Measurements from ENCODE around the gene GEMIN4. TPM values are rescaled to one million over a fixed set of nuclear protein-coding genes. Genes with fewer than 3 reads are reported as not detected.
"Not testable (repeated sequence)": the region's sequence is repeated elsewhere in the genome, so short reads cannot be mapped to it uniquely, and the experiment has no call there.

The GEMIN4 gene
- total and polyA plus RNA-seq, 2 experiments from 2014 or later, result 14.1 to 45.0 TPM

GRCh38 chr17:755319-755961, 3.4 kb upstream of the GEMIN4 start:
- not testable (repeated sequence) for H3K27me3 ChIP-seq (ENCODE audit: insufficient read depth); DNase-seq (ENCODE audit: low spot score); H3F3A ChIP-seq (replicated peaks; ENCODE audit: low read depth); H3K9me2 ChIP-seq (ENCODE audit: insufficient read depth); H4K20me1 ChIP-seq (replicated peaks; ENCODE audit: insufficient read depth); H3K4me3 Mint-ChIP-seq; H3K4me3 ChIP-seq; ATAC-seq; H3K36me3 ChIP-seq (ENCODE audit: insufficient read depth); H2AFZ ChIP-seq; H3K4me1 ChIP-seq (ENCODE audit: insufficient read depth); H3K4me2 ChIP-seq
- Mint-ChIP-seq H3K27ac (peak overlapping the region; percentile 86), H3K9me3 (peaks cover 17% of the 10 kb centered on the region), H3K4me1 (peaks cover 21% of the 10 kb centered on the region), H3K27me3 (ENCODE audit: insufficient read depth, low read depth, poor library complexity) (peaks cover 26% of the 10 kb centered on the region), H3K36me3 (ENCODE audit: low read depth) (peaks cover 61% of the 10 kb centered on the region)
- 0 out of 2 replicates have a peak, but pooled peaks have one; percentile 13 for TF ChIP-seq POLR2AphosphoS5 (IDR thresholded peaks at IDR 0.05; ENCODE audit: low read depth)
- peaks cover 13% of the 10 kb centered on the region for H3K79me2 ChIP-seq (replicated peaks; ENCODE audit: insufficient read depth)
- H3K27ac ChIP-seq (ENCODE audit: low read depth), result peak overlapping the region; percentile 83

DNA sequence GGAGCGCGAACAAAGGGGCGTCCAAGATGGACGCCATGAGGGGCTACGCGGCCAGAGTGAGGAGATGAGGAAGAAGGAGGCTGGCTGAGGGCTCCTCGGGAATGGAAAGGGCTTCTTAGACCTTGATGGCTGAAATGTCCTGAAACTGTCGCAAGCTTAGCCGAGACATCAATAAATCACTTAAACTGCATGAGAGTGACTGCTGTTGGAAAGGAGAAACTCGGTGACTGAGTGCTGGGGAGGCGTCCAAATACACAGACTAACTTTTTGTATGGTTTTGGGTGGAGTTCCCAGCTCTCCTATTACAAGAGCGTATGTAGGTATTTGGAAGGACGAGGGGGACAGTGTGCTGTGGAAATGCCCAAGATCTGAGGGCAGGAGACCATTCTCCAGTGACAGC, 1.4 kb upstream of the GEMIN4 start:
- H3F3A ChIP-seq (replicated peaks; ENCODE audit: low read depth), result 0 out of 2 replicates have a peak, but pooled peaks cover 4% of the 10 kb centered on the region
- H3K4me1 ChIP-seq (ENCODE audit: insufficient read depth), result peaks cover 6% of the 10 kb centered on the region; the same call in 1 of the 2 replicates
- peaks cover 3% of the 10 kb centered on the region; the same call in 1 of the 2 replicates for H3K9me2 ChIP-seq (ENCODE audit: insufficient read depth)
- H3K79me2 ChIP-seq (replicated peaks; ENCODE audit: insufficient read depth), result peaks cover 23% of the 10 kb centered on the region
- Mint-ChIP-seq H3K36me3 (ENCODE audit: low read depth) (peaks cover 64% of the 10 kb centered on the region), H3K9me3 (peaks cover 34% of the 10 kb centered on the region), H3K27ac (no peak overlapping the region), H3K27me3 (ENCODE audit: insufficient read depth, low read depth, poor library complexity) (peaks cover 26% of the 10 kb centered on the region), H3K4me3 (peak overlapping the region; percentile 50), H3K4me1 (peaks cover 23% of the 10 kb centered on the region)
- H4K20me1 ChIP-seq (replicated peaks; ENCODE audit: insufficient read depth), result peaks cover 3% of the 10 kb centered on the region; the same call in 1 of the 2 replicates
- H3K27me3 ChIP-seq (ENCODE audit: insufficient read depth), result no peaks in the 10 kb centered on the region
- no peak overlapping the region for H3K4me3 ChIP-seq
- ATAC-seq (no peak), DNase-seq (ENCODE audit: low spot score) (no peak)
- no peak overlapping the region for H2AFZ ChIP-seq
- no peak overlapping the region for H3K4me2 ChIP-seq
- 0 out of 2 replicates have a peak, but pooled peaks cover 6% of the 10 kb centered on the region for H3K36me3 ChIP-seq (ENCODE audit: insufficient read depth)
- no peak overlapping the region for H3K27ac ChIP-seq (ENCODE audit: low read depth)
- TF ChIP-seq REST (IDR thresholded peaks at IDR 0.05; ENCODE audit: unreplicated experiment) (no peak), POLR2AphosphoS5 (IDR thresholded peaks at IDR 0.05; ENCODE audit: low read depth) (no peak), ZNF331 (CRISPR knock-in tag; IDR thresholded peaks at IDR 0.05; ENCODE audit: low read depth) (no peak), ETS1 (IDR thresholded peaks at IDR 0.05) (no peak), JUNB (IDR thresholded peaks at IDR 0.05; ENCODE audit: unreplicated experiment) (no peak), NANOG (IDR thresholded peaks at IDR 0.05; ENCODE audit: borderline replicate concordance) (no peak), CTCF (conservative IDR thresholded peaks at IDR 0.05; ENCODE audit: low read depth in 2 of 2) (no peak)
- TF ChIP-seq, protein P1, sequence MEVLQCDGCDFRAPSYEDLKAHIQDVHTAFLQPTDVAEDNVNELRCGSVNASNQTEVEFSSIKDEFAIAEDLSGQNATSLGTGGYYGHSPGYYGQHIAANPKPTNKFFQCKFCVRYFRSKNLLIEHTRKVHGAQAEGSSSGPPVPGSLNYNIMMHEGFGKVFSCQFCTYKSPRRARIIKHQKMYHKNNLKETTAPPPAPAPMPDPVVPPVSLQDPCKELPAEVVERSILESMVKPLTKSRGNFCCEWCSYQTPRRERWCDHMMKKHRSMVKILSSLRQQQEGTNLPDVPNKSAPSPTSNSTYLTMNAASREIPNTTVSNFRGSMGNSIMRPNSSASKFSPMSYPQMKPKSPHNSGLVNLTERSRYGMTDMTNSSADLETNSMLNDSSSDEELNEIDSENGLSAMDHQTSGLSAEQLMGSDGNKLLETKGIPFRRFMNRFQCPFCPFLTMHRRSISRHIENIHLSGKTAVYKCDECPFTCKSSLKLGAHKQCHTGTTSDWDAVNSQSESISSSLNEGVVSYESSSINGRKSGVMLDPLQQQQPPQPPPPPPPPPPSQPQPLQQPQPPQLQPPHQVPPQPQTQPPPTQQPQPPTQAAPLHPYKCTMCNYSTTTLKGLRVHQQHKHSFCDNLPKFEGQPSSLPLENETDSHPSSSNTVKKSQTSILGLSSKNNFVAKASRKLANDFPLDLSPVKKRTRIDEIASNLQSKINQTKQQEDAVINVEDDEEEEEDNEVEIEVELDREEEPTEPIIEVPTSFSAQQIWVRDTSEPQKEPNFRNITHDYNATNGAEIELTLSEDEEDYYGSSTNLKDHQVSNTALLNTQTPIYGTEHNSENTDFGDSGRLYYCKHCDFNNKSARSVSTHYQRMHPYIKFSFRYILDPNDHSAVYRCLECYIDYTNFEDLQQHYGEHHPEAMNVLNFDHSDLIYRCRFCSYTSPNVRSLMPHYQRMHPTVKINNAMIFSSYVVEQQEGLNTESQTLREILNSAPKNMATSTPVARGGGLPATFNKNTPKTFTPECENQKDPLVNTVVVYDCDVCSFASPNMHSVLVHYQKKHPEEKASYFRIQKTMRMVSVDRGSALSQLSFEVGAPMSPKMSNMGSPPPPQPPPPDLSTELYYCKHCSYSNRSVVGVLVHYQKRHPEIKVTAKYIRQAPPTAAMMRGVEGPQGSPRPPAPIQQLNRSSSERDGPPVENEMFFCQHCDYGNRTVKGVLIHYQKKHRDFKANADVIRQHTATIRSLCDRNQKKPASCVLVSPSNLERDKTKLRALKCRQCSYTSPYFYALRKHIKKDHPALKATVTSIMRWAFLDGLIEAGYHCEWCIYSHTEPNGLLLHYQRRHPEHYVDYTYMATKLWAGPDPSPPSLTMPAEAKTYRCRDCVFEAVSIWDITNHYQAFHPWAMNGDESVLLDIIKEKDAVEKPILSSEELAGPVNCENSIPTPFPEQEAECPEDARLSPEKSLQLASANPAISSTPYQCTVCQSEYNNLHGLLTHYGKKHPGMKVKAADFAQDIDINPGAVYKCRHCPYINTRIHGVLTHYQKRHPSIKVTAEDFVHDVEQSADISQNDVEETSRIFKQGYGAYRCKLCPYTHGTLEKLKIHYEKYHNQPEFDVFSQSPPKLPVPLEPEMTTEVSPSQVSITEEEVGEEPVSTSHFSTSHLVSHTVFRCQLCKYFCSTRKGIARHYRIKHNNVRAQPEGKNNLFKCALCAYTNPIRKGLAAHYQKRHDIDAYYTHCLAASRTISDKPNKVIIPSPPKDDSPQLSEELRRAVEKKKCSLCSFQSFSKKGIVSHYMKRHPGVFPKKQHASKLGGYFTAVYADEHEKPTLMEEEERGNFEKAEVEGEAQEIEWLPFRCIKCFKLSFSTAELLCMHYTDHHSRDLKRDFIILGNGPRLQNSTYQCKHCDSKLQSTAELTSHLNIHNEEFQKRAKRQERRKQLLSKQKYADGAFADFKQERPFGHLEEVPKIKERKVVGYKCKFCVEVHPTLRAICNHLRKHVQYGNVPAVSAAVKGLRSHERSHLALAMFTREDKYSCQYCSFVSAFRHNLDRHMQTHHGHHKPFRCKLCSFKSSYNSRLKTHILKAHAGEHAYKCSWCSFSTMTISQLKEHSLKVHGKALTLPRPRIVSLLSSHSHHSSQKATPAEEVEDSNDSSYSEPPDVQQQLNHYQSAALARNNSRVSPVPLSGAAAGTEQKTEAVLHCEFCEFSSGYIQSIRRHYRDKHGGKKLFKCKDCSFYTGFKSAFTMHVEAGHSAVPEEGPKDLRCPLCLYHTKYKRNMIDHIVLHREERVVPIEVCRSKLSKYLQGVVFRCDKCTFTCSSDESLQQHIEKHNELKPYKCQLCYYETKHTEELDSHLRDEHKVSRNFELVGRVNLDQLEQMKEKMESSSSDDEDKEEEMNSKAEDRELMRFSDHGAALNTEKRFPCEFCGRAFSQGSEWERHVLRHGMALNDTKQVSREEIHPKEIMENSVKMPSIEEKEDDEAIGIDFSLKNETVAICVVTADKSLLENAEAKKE (CRISPR knock-in tag; IDR thresholded peaks at IDR 0.05), result no peak
